HepG2 (cell line): ENCODE measurements around the gene IP6K3. TPM values are rescaled to one million over a fixed set of nuclear protein-coding genes. Genes with fewer than 3 reads are reported as not detected.

ENCODE experiments used
- ATF7 ChIP-seq, 2 experiments: fragments of 450-650 bp in 1 of 2; sonication (generic) in 1 of 2; formaldehyde crosslinking in 1 of 2; IDR thresholded peaks; 2 replicates each; pipeline versions ENCODE4 v1.4.0 to v1.6.1; 2016 to 2020; ENCODE audit warnings: antibody characterized with exemption in 1 of 2, mild to moderate bottlenecking in 1 of 2, missing genetic modification reagents in 1 of 2
- ELF3 ChIP-seq: IDR thresholded peaks from 2 replicates; pipeline ENCODE4 v1.6.1; 2016; ENCODE audit warnings: missing genetic modification reagents, missing compliant biosample characterization
- GTF2F1 ChIP-seq: fragments of 150-350 bp; IDR thresholded peaks from 2 replicates; pipeline ENCODE4 v1.6.1; 2014; ENCODE audit warnings: low read length
- HOXA9 ChIP-seq: sonication (generic); formaldehyde crosslinking; IDR thresholded peaks from 2 replicates; pipeline ENCODE4 v1.8.1; 2022; ENCODE audit warnings: missing genetic modification reagents, mild to moderate bottlenecking, moderate library complexity, borderline replicate concordance
- IKZF5 ChIP-seq: IDR thresholded peaks from 2 replicates; pipeline ENCODE4 v1.6.1; 2018; ENCODE audit warnings: missing genetic modification reagents, mild to moderate bottlenecking, missing compliant biosample characterization
- IRF9 ChIP-seq: sonication (generic); formaldehyde crosslinking; IDR thresholded peaks from 2 replicates; pipeline ENCODE4 v1.8.0; 2022; ENCODE audit warnings: missing genetic modification reagents, mild to moderate bottlenecking, borderline replicate concordance
- MED8 ChIP-seq: sonication (generic); formaldehyde crosslinking; IDR thresholded peaks from 2 replicates; pipeline ENCODE4 v1.8.1; 2023; ENCODE audit warnings: mild to moderate bottlenecking, missing genetic modification reagents; ENCODE audit not compliant: insufficient replicate concordance
- MEIS1 ChIP-seq: sonication (generic); formaldehyde crosslinking; IDR thresholded peaks from 2 replicates; pipeline ENCODE4 v1.9.0; 2021; ENCODE audit warnings: mild to moderate bottlenecking, missing genetic modification reagents, moderate library complexity, borderline replicate concordance
- NCOA2 ChIP-seq: sonication (generic); formaldehyde crosslinking; IDR thresholded peaks from 2 replicates; pipeline ENCODE4 v1.8.0; 2022; ENCODE audit warnings: inconsistent platforms
- NFE2L2 ChIP-seq: fragments of 150-350 bp; IDR thresholded peaks from 2 replicates; pipeline ENCODE4 v1.6.1; 2014; ENCODE audit warnings: low read length
- NFKBIZ ChIP-seq: IDR thresholded peaks from 2 replicates; pipeline ENCODE4 v1.6.1; 2018; ENCODE audit warnings: missing genetic modification reagents, missing compliant biosample characterization
- NR2F6 ChIP-seq, 2 experiments: IDR thresholded peaks; 2 replicates each; pipeline ENCODE4 v1.6.1; 2016; ENCODE audit warnings: antibody characterized with exemption in 1 of 2, mild to moderate bottlenecking in 1 of 2
- RCOR2 ChIP-seq: IDR thresholded peaks from 2 replicates; pipeline ENCODE4 v1.6.1; 2016; ENCODE audit warnings: missing biosample characterization, missing genetic modification reagents
- SIN3B ChIP-seq: fragments of 150-350 bp; IDR thresholded peaks from 2 replicates; pipeline ENCODE4 v1.6.1; 2014; ENCODE audit warnings: low read length
- ZNF10 ChIP-seq: sonication (generic); formaldehyde crosslinking; IDR thresholded peaks from 2 replicates; pipeline ENCODE4 v1.4.0; 2020; ENCODE audit warnings: mild to moderate bottlenecking, low read depth, missing genetic modification reagents, borderline replicate concordance
- ZNF251 ChIP-seq: sonication (generic); formaldehyde crosslinking; IDR thresholded peaks from 2 replicates; pipeline ENCODE4 v1.9.0; 2021; ENCODE audit warnings: mild to moderate bottlenecking, missing genetic modification reagents
- ZNF260 ChIP-seq: sonication (generic); formaldehyde crosslinking; IDR thresholded peaks from 2 replicates; pipeline ENCODE4 v1.4.0; 2020; ENCODE audit warnings: missing genetic modification reagents, low read depth, mild to moderate bottlenecking, borderline replicate concordance
- ZNF274 ChIP-seq: sonication (generic); formaldehyde crosslinking; IDR thresholded peaks from 2 replicates; pipeline ENCODE4 v1.5.1; 2020; ENCODE audit warnings: mild to moderate bottlenecking, missing genetic modification reagents
- ZNF362 ChIP-seq: sonication (generic); formaldehyde crosslinking; IDR thresholded peaks from 2 replicates; pipeline ENCODE4 v1.4.0; 2020; ENCODE audit warnings: missing genetic modification reagents, mild to moderate bottlenecking, borderline replicate concordance
- ZNF564 ChIP-seq: sonication (generic); formaldehyde crosslinking; IDR thresholded peaks from 2 replicates; pipeline ENCODE4 v1.8.1; 2023; ENCODE audit warnings: mild to moderate bottlenecking, missing genetic modification reagents
- ZNF609 ChIP-seq: sonication (generic); formaldehyde crosslinking; IDR thresholded peaks from 2 replicates; pipeline ENCODE4 v1.4.0; 2020; ENCODE audit warnings: mild to moderate bottlenecking, missing genetic modification reagents, borderline replicate concordance
- polyA plus RNA-seq, 8 experiments: library from polyadenylated mRNA; depleted of rRNA in 3 of 8; stranded (reverse) in 7 of 8; unstranded in 1 of 8; fragments of >200 nt; fragmentation: Illumina TruSeq in 4 of 8; extraction: Trizol in 4 of 8; gene quantifications; 2 replicates each; pipeline versions ENCODE4 v1.2.1 to v1.2.3, GENCODE V29; 2011 to 2016; ENCODE audit warnings: low read depth in 4 of 8, missing spikeins in 1 of 8, mixed read lengths in 1 of 8; ENCODE audit not compliant: insufficient read depth in 1 of 8
- total RNA-seq, 5 experiments: library from RNA; depleted of rRNA; stranded (reverse); fragments of >200 nt; fragmentation: Illumina TruSeq; extraction: Trizol; gene quantifications; 2 replicates each; pipeline ENCODE4 v1.2.3, GENCODE V29; 2016; ENCODE audit warnings: low read depth in 1 of 5

The IP6K3 gene
- total and polyA plus RNA-seq, 2 of the 13 experiments (the other 11 are each of a cell fraction or from before 2014, with no cell fraction given): 0.11 to 0.18 TPM

- 0 out of 2 replicates have a peak, but pooled peaks have one; percentile 14 for TF ChIP-seq ZNF362 (CRISPR knock-in tag)
- no peak for TF ChIP-seq ZNF609 (CRISPR knock-in tag)
- peak; percentile 55 for TF ChIP-seq NCOA2 (CRISPR knock-in tag)
- no peak for TF ChIP-seq SIN3B
- no peak; the same call in 1 of the 2 replicates for TF ChIP-seq NR2F6 (IDR thresholded peaks at IDR 0.05)
- peak; percentile 63; the same call in 1 of the 2 replicates for TF ChIP-seq NR2F6 (CRISPR knock-in tag; IDR thresholded peaks at IDR 0.05)
- no peak for TF ChIP-seq ZNF10
- TF ChIP-seq ZNF251: no peak
- peak; percentile 81; the same call in 1 of the 2 replicates for TF ChIP-seq NFKBIZ (CRISPR knock-in tag)
- TF ChIP-seq MED8: peak; percentile 75
- TF ChIP-seq ATF7 (IDR thresholded peaks at IDR 0.05): no peak
- TF ChIP-seq ATF7 (CRISPR knock-in tag; IDR thresholded peaks at IDR 0.05): peak; percentile 58
- no peak; the same call in none of the 2 replicates for TF ChIP-seq MEIS1
- TF ChIP-seq GTF2F1: no peak
- peak; percentile 70; the same call in 1 of the 2 replicates for TF ChIP-seq HOXA9 (CRISPR knock-in tag)
- TF ChIP-seq ZNF260 (CRISPR knock-in tag): no peak
- peak; percentile 99 for TF ChIP-seq ELF3 (CRISPR knock-in tag)
- TF ChIP-seq IRF9 (CRISPR knock-in tag): peak; percentile 65; the same call in 1 of the 2 replicates
- TF ChIP-seq ZNF564 (CRISPR knock-in tag): peak; percentile 72; the same call in 1 of the 2 replicates
- no peak for TF ChIP-seq RCOR2 (CRISPR knock-in tag)
- no peak for TF ChIP-seq NFE2L2
- peak; percentile 95; the same call in 1 of the 2 replicates for TF ChIP-seq IKZF5 (CRISPR knock-in tag)
- no peak; the same call in 1 of the 2 replicates for TF ChIP-seq ZNF274
These were observed 42.2 kb upstream of the IP6K3 start, which contains the start of gene LEMD2 (continued) for GRCh38 chr6:33788694-33789549.
